HCT116 (cell line): ENCODE measurements around the gene SLC5A3. TPM values are rescaled to one million over a fixed set of nuclear protein-coding genes. Genes with fewer than 3 reads are reported as not detected.

Experiments
- ATAC-seq: fragments of 200-7000 bp; cut with Tn5 transposase; 2 replicates; pipeline ENCODE4 v1.9.1; 2020; ENCODE audit warnings: mild to moderate bottlenecking, moderate library complexity
- BruUV-seq: library from RNA; stranded (reverse); fragments of 400-500 nt; replicated peaks from 2 replicates; lab custom pipeline; 2021; lab: Mats Ljungman, UMichigan
- CTCF ChIA-PET: fragments of 300-600 bp; sonication (Branson Sonifier 250); formaldehyde crosslinking; loops from one replicate; lab custom pipeline; 2021; ENCODE audit warnings: antibody characterized with exemption; lab: Charles Lee
- POLR2A ChIA-PET: fragments of 300-600, 350-600 bp; sonication (Branson Sonifier 250); formaldehyde crosslinking; loops from one replicate; lab custom pipeline; 2021; ENCODE audit warnings: antibody characterized with exemption; lab: Charles Lee
- RAD21 ChIA-PET, 2 experiments: fragments of 300-600 bp; sonication (Branson Sonifier 250); formaldehyde crosslinking; loops; one replicate each; lab custom pipeline; 2023; ENCODE audit warnings: low total read pairs in 2 of 2; ENCODE audit not compliant: uncharacterized antibody in 2 of 2, unreplicated experiment in 2 of 2, low non-redundant PET in 1 of 2; lab: Charles Lee
- DNase-seq: peaks from one replicate; pipeline ENCODE4 v3.0.0-alpha.2; 2010; ENCODE audit warnings: low read depth, low spot score
- H2AFZ ChIP-seq: fragments of 200-600 bp; shearing (Covaris generic), sonication (generic); 2 replicates; pipeline ENCODE4 v1.6.1; 2017; ENCODE audit warnings: low read depth, mixed run types, mixed read lengths, antibody characterized with exemption, low read length; ENCODE audit not compliant: poor library complexity, severe bottlenecking
- H3K27ac ChIP-seq: 2 replicates; pipeline ENCODE4 v1.5.1; 2012; ENCODE audit warnings: low read depth, low read length
- H3K27me3 ChIP-seq: fragments of 200-600 bp; sonication (generic); 2 replicates; pipeline ENCODE4 v1.6.1; 2016; ENCODE audit warnings: mixed run types, low read length, mixed read lengths; ENCODE audit not compliant: insufficient read depth
- H3K36me3 ChIP-seq, 2 experiments: fragments of 200-500 bp in 1 of 2; fragments of 200-600 bp in 1 of 2; sonication (Bioruptor generic) in 1 of 2; sonication (generic) in 1 of 2; 2 replicates each; pipeline versions ENCODE4 v1.5.1 to v1.6.1; 2014 to 2016; ENCODE audit warnings: low read length in 2 of 2, inconsistent platforms in 1 of 2, mixed read lengths in 1 of 2, mixed run types in 1 of 2; ENCODE audit not compliant: insufficient read depth in 2 of 2, control insufficient read depth in 1 of 2
- H3K4me1 ChIP-seq, 2 experiments: fragments of 200-600 bp in 1 of 2; sonication (generic) in 1 of 2; 2 replicates each; pipeline versions ENCODE4 v1.5.1 to v1.6.1; 2012 to 2017; ENCODE audit warnings: low read length in 2 of 2, inconsistent platforms in 1 of 2, mild to moderate bottlenecking in 1 of 2, mixed read lengths in 1 of 2, mixed run types in 1 of 2, moderate library complexity in 1 of 2; ENCODE audit not compliant: insufficient read depth in 2 of 2, control insufficient read depth in 1 of 2
- H3K4me2 ChIP-seq: fragments of 200-600 bp; sonication (generic); 2 replicates; pipeline ENCODE4 v1.6.1; 2017; ENCODE audit warnings: mixed run types, low read length, mixed read lengths
- H3K4me3 ChIP-seq, 2 experiments: fragments of 200-600 bp in 1 of 2; sonication (generic) in 1 of 2; replicated peaks in 1 of 2; 2 replicates each; pipeline ENCODE4 v1.5.1; 2011 to 2016; ENCODE audit warnings: low read length in 2 of 2, control low read depth in 1 of 2, low read depth in 1 of 2, mild to moderate bottlenecking in 1 of 2, mixed read lengths in 1 of 2, mixed run types in 1 of 2
- H3K79me2 ChIP-seq: fragments of 200-600 bp; sonication (generic); 2 replicates; pipeline ENCODE4 v1.6.1; 2017; ENCODE audit warnings: mild to moderate bottlenecking, mixed run types, low read length, moderate library complexity, mixed read lengths; ENCODE audit not compliant: insufficient read depth
- H3K9ac ChIP-seq: fragments of 200-600 bp; sonication (generic); 2 replicates; pipeline ENCODE4 v1.6.1; 2016; ENCODE audit warnings: low read length, mixed read lengths
- H3K9me2 ChIP-seq: fragments of 200-600 bp; sonication (generic), shearing (Covaris generic); 2 replicates; pipeline ENCODE4 v1.6.1; 2017; ENCODE audit warnings: mixed run types, mild to moderate bottlenecking, moderate library complexity; ENCODE audit not compliant: insufficient read depth
- H3K9me3 ChIP-seq, 2 experiments: fragments of 200-500 bp in 1 of 2; fragments of 200-600 bp in 1 of 2; sonication (Bioruptor generic) in 1 of 2; sonication (generic) in 1 of 2; 2 replicates each; pipeline ENCODE4 v1.6.1; 2014 to 2017; ENCODE audit warnings: low read length in 2 of 2, mixed read lengths in 2 of 2, inconsistent platforms in 1 of 2, low read depth in 1 of 2, mild to moderate bottlenecking in 1 of 2, mixed run types in 1 of 2, moderate library complexity in 1 of 2; ENCODE audit not compliant: control insufficient read depth in 1 of 2, insufficient read depth in 1 of 2
- H4K20me1 ChIP-seq: fragments of 200-600 bp; sonication (generic), shearing (Covaris generic); 2 replicates; pipeline ENCODE4 v1.6.1; 2017; ENCODE audit warnings: mixed run types, mild to moderate bottlenecking, moderate library complexity; ENCODE audit not compliant: insufficient read depth
- ATF3 ChIP-seq: IDR thresholded peaks from 2 replicates; pipeline ENCODE4 v1.6.1; 2012
- EGR1 ChIP-seq: IDR thresholded peaks from 2 replicates; pipeline ENCODE4 v1.6.1; 2012; ENCODE audit warnings: low read depth
- ELF1 ChIP-seq: IDR thresholded peaks from 2 replicates; pipeline ENCODE4 v1.6.1; 2012; ENCODE audit warnings: low read depth, borderline replicate concordance
- EZH2 ChIP-seq: fragments of 200-600 bp; sonication (generic); IDR thresholded peaks from 2 replicates; pipeline ENCODE4 v1.6.1; 2017; ENCODE audit warnings: antibody characterized with exemption, mixed run types
- MAX ChIP-seq: IDR thresholded peaks from 2 replicates; pipeline ENCODE4 v1.6.1; 2012
- POLR2AphosphoS5 ChIP-seq: IDR thresholded peaks from 2 replicates; pipeline ENCODE4 v1.6.1; 2011; ENCODE audit warnings: mild to moderate bottlenecking, low read depth, low read length, moderate library complexity
- SRF ChIP-seq: IDR thresholded peaks from 2 replicates; pipeline ENCODE4 v1.6.1; 2012; ENCODE audit warnings: low read depth
- YY1 ChIP-seq: IDR thresholded peaks from 2 replicates; pipeline ENCODE4 v1.6.1; 2011; ENCODE audit warnings: low read length, low read depth, moderate library complexity, mild to moderate bottlenecking; ENCODE audit not compliant: insufficient replicate concordance; ENCODE audit errors: extremely low read depth
- ZBTB33 ChIP-seq: IDR thresholded peaks from 2 replicates; pipeline ENCODE4 v1.6.1; 2011; ENCODE audit warnings: mild to moderate bottlenecking, low read length, moderate library complexity; ENCODE audit not compliant: insufficient replicate concordance; ENCODE audit errors: extremely low read depth
- ZFX ChIP-seq: fragments of 450-650 bp; IDR thresholded peaks from 2 replicates; pipeline ENCODE4 v1.6.1; 2017
- ZNF274 ChIP-seq: fragments of 200-500 bp; sonication (Bioruptor generic); IDR thresholded peaks from 2 replicates; pipeline ENCODE4 v1.6.1; 2014; ENCODE audit warnings: mild to moderate bottlenecking, low read depth, low read length, inconsistent platforms
- intact Hi-C: fragments of 100-400 bp; cut with micrococcal nuclease; formaldehyde crosslinking; loops from 2 replicates; pipeline ENCODE4 v1.10.0; 2022
- total RNA-seq: library from RNA; stranded (reverse); gene quantifications from one replicate; pipeline ENCODE4 v1.2.1, GENCODE V29; 2021; ENCODE audit not compliant: unreplicated experiment

The SLC5A3 gene
- total RNA-seq, 1 experiment from 2014 or later: 11.8 TPM

GRCh38 chr21:34078915-34079314, 5.5 kb downstream of the SLC5A3 start:
- intact Hi-C loops: loop anchor here (10.0 kb wide), 1 partner anchor 134 kb away; no protein-coding TSS in a partner anchor
- no peak overlapping the region for H3K4me2 ChIP-seq
- no peaks in the 10 kb centered on the region for H4K20me1 ChIP-seq
- H3K9ac ChIP-seq: no peak overlapping the region
- TF ChIP-seq MAX: no peak
- no peak for TF ChIP-seq ZFX
- no peak for TF ChIP-seq EGR1
- TF ChIP-seq YY1: no peak
- no peak overlapping the region for H2AFZ ChIP-seq
- no peaks in the 10 kb centered on the region for H3K27me3 ChIP-seq
- H3K36me3 ChIP-seq: peaks cover 0 to 5% of the 10 kb centered on the region in 2 experiments; a peak in 1 of 4 replicates
- H3K4me3 ChIP-seq: no peak overlapping the region
- BruUV-seq: no TSS peak
- H3K27ac ChIP-seq: no peak overlapping the region
- no peaks in the 10 kb centered on the region for H3K9me3 ChIP-seq
- ATAC-seq (no peak), DNase-seq (no peak)
- peaks cover 94% of the 10 kb centered on the region for H3K79me2 ChIP-seq
- ChIA-PET CTCF (no interaction called here), RAD21 (no interaction called here), POLR2A (no interaction called here)
- H3K4me1 ChIP-seq: peaks cover 7% of the 10 kb centered on the region in 2 experiments
- no peaks in the 10 kb centered on the region for H3K9me2 ChIP-seq

- no peaks in the 10 kb centered on the region for H3K9me2 ChIP-seq
- H3K9ac ChIP-seq: no peak overlapping the region
- no TSS peak for BruUV-seq
- no peaks in the 10 kb centered on the region for H3K27me3 ChIP-seq
- H3K9me3 ChIP-seq: no peaks in the 10 kb centered on the region
- H3K36me3 ChIP-seq: peaks cover 0 to 4% of the 10 kb centered on the region in 2 experiments; a peak in 1 of 4 replicates
- CTCF ChIA-PET: no interaction called here
- peaks cover 93% of the 10 kb centered on the region for H3K79me2 ChIP-seq
- TF ChIP-seq ZNF274 (no peak), ELF1 (no peak), ATF3 (no peak), EZH2 (no peak), ZBTB33 (no peak), POLR2AphosphoS5 (no peak), SRF (no peak), EGR1 (no peak)
- TF ChIP-seq, all 23 proteins: peak for 0
- Histone ChIP-seq H3K4me2 (no peak overlapping the region), H3K27ac (no peak overlapping the region), H2AFZ (no peak overlapping the region), H4K20me1 (no peaks in the 10 kb centered on the region), H3K4me3 (no peak overlapping the region), H3K4me1 (no peaks in the 10 kb centered on the region; a peak in 1 of 4 replicates)
- POLR2A ChIA-PET: no interaction called here
- intact Hi-C loops: no loop called here
- no peak for ATAC-seq
- RAD21 ChIA-PET: no interaction called here
- DNase-seq: no peak
These were observed 7.3 kb downstream of the SLC5A3 start for GRCh38 chr21:34080710-34081109.
